NB4 (cell line): ENCODE results near the gene TRPC1.
A peak's percentile ranks its signal among the peaks of the same experiment; 100 is the strongest.

Experiments
- DNase-seq: peaks from one replicate; pipeline ENCODE4 v3.0.0; 2010; ENCODE audit warnings: low read depth
- H3K4me3 ChIP-seq: one replicate; pipeline ENCODE4 v1.5.1; 2011; ENCODE audit warnings: mild to moderate bottlenecking, low read depth, low read length, moderate library complexity
- MYC ChIP-seq: IDR thresholded peaks from 2 replicates; pipeline ENCODE4 v1.6.1; 2011; ENCODE audit warnings: low read depth, low read length
- POLR2A ChIP-seq: IDR thresholded peaks from 2 replicates; pipeline ENCODE4 v1.6.1; 2011; ENCODE audit warnings: mild to moderate bottlenecking; ENCODE audit not compliant: insufficient read length; ENCODE audit errors: extremely low read depth
- TF ChIP-seq, protein P1 (sequence below): IDR thresholded peaks from 2 replicates; pipeline ENCODE4 v1.6.1; 2011; ENCODE audit warnings: low read depth, low read length
- TF ChIP-seq, protein P2 (sequence below): IDR thresholded peaks from one replicate; pipeline ENCODE4 v1.5.1; 2012; ENCODE audit warnings: low read depth, low read length

Gene TRPC1

DNA sequence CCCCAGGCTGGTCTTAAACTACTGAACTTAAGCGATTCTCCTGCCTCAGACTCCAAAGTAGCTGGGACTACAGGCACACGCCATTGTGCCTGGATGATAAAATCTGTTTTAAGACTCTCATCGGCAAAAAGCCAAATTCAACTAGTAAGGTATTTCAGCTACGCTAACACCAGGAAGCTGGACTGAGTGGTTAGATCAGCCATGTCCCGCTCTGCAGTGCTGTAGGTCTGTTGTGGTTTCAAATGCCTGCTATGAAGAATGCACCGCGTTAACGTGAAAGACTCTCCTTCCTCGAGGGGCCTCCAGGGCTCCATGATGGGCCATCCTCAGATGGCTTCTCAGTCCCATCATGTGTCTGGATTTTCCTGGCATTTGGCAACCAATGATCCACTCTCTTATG lies 94.8 kb downstream of the TRPC1 start:
- TF ChIP-seq POLR2A (no peak), MYC (no peak)
- TF ChIP-seq, protein P1, sequence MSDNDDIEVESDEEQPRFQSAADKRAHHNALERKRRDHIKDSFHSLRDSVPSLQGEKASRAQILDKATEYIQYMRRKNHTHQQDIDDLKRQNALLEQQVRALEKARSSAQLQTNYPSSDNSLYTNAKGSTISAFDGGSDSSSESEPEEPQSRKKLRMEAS = no peak
- TF ChIP-seq, protein P2, sequence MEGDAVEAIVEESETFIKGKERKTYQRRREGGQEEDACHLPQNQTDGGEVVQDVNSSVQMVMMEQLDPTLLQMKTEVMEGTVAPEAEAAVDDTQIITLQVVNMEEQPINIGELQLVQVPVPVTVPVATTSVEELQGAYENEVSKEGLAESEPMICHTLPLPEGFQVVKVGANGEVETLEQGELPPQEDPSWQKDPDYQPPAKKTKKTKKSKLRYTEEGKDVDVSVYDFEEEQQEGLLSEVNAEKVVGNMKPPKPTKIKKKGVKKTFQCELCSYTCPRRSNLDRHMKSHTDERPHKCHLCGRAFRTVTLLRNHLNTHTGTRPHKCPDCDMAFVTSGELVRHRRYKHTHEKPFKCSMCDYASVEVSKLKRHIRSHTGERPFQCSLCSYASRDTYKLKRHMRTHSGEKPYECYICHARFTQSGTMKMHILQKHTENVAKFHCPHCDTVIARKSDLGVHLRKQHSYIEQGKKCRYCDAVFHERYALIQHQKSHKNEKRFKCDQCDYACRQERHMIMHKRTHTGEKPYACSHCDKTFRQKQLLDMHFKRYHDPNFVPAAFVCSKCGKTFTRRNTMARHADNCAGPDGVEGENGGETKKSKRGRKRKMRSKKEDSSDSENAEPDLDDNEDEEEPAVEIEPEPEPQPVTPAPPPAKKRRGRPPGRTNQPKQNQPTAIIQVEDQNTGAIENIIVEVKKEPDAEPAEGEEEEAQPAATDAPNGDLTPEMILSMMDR = no peak
- no peak for DNase-seq
- H3K4me3 ChIP-seq = no peak overlapping the region

DNA sequence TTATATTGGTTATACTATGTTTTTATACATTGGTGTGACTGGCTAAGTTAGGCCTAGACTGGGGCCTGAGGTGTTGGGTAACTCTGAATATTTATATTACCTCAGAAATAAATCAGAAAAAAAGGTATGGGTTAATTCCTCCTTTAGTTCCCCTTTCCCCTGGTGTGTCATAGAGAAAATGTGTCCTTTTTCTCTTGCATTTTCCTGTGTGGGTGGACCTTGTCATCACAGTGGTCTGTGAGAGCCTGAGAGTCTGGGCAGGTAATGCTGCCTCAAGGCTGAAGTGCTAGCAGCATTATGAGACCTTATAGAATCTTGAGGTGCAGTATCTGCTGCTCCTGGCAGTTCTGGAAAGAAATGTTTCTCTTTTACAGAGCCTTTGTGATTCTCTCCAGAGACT lies 95.3 kb downstream of the TRPC1 start:
- TF ChIP-seq MYC = no peak
- TF ChIP-seq POLR2A = no peak
- TF ChIP-seq, protein P1 = no peak
- TF ChIP-seq, protein P2 = no peak
- H3K4me3 ChIP-seq = no peak overlapping the region
- no peak for DNase-seq

DNA sequence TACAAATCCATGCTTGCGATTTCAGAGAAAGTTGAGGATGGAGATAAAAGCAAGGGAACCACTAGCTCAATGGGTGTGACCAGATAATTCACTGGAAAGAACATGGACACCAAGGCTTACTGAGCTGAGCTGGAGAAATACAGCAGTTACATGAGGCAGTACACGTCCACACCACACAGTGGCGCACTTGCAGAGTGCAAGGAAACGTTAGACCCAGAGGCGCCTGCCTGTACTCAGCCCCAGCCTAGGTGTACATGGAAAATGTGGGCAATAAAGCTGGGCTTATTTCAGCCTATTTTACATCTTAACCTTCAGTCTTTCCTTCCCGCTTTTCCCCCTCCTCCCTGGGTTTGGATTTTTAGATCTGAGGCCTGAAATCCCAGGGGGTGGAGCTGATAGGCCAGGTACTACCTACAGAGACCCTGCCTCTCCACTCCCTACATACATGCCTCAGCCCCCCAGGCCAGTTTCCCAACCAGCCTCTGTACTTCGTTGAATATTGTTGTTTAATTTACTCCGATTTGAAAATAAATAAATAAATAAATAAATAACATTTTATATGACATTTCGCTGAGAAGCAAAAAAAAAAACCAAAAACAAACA lies 105.0 kb downstream of the TRPC1 start:
- H3K4me3 ChIP-seq = no peak overlapping the region
- peak; percentile 81 for DNase-seq
- TF ChIP-seq, protein P2 = peak; percentile 89
- no peak for TF ChIP-seq POLR2A
- TF ChIP-seq, protein P1 = peak; percentile 68
- no peak for TF ChIP-seq MYC

DNA sequence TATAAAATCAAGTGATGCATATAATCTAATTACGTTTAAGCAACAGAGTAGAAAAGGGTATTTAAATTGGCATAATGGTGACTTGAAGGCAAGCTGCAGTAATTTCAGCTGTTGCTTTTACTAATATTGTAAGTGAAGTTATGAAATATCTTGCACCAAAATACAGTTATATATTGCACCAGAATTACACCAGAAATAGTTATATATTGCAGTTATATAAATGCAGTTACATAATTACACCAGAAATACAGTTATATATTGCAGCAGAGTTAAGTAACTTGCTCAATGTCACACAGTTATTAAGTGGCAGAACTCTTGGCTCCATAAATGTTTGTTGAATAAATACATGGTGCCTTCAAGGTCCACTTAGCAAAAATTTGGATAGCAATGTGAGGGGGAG lies 113.7 kb downstream of the TRPC1 start:
- peak; percentile 20 for DNase-seq

DNA sequence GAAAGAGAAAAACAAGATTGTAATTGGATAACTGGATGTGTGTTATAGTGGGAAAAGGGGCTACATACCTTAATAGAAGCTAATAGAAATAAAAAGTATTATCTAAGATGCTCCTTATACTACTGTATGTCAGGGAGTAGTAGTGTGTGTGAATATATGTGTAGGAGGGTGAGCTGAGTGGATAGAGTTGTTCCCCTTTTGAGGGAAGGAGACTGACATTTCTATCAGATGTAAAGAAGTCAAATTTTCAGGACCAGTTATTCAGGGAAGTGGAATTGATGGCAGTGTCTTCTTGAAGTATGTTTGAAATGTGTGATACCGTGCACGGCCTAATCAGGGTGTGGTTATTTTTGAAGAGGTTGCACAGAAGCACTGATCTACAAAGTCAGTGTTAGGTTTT lies 116.0 kb downstream of the TRPC1 start:
- TF ChIP-seq, protein P2 = no peak
- TF ChIP-seq POLR2A (no peak), MYC (no peak)
- TF ChIP-seq, protein P1 = no peak
- DNase-seq = peak; percentile 26
- H3K4me3 ChIP-seq = no peak overlapping the region

More for the DNA sequence above, 113.7 kb downstream of the TRPC1 start:
- TF ChIP-seq, protein P1 = no peak
- TF ChIP-seq POLR2A (no peak), MYC (no peak)
- TF ChIP-seq, protein P2 = no peak
- no peak overlapping the region for H3K4me3 ChIP-seq

DNA sequence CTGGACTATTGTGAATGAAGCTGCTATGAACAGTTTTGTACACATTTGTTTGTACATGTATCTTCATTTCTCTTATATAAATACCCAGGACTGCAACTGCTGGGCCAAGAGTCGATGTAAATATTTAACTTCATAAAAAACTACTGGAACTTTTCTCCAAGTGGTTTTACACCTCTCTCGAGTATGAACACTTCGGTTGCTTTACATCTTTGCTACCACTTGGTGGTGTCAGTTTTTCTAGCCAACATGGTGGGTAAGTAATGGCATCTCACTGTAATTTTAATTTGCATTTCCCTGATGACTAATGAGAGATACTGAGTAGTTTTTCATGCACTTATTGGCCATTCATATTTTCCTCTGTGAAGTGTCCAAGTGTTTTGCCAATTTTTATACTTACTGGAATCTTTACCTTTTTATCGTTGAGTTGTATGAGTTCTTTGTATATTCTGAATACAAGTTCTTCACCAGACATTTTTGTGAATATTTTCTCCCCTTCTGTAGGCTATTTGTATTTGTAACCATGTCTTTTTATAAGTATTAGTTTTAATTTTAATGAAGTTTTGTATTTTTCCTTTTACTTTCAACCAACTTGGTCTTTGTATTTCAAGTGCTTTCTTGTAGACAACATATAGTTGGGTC lies 120.6 kb downstream of the TRPC1 start:
- peak; percentile 62 for DNase-seq
- TF ChIP-seq, protein P2 = peak; percentile 48
- no peak for TF ChIP-seq POLR2A
- no peak overlapping the region for H3K4me3 ChIP-seq
